Mesodermal cell (in vitro differentiated cells): ENCODE measurements around the gene MIPOL1.
A peak's percentile ranks its signal among the peaks of the same experiment; 100 is the strongest.

Experiments used
- H3K27ac ChIP-seq: 2 replicates; pipeline ENCODE4 v1.7.0; 2013; ENCODE audit warnings: mild to moderate bottlenecking, low read depth, low read length, moderate library complexity; ENCODE audit not compliant: severe bottlenecking
- H3K36me3 ChIP-seq: 2 replicates; pipeline ENCODE4 v1.7.1; 2013; ENCODE audit warnings: mild to moderate bottlenecking, low read length, moderate library complexity; ENCODE audit not compliant: control insufficient read depth, insufficient read depth
- H3K4me1 ChIP-seq: one replicate; pipeline ENCODE4 v1.7.1; 2013; ENCODE audit warnings: mild to moderate bottlenecking, low read length; ENCODE audit not compliant: insufficient read depth, control insufficient read depth, poor library complexity, severe bottlenecking
- H3K4me3 ChIP-seq: 2 replicates; pipeline ENCODE4 v1.7.0; 2013; ENCODE audit warnings: low read length, control low read depth, mild to moderate bottlenecking; ENCODE audit not compliant: insufficient read depth, poor library complexity, severe bottlenecking; ENCODE audit errors: extremely low read depth
- H3K9me3 ChIP-seq: 2 replicates; pipeline ENCODE4 v1.7.1; 2013; ENCODE audit warnings: mild to moderate bottlenecking, low read length, moderate library complexity; ENCODE audit not compliant: control insufficient read depth
- WGBS, 2 experiments: methylation state at CpG; one replicate each; pipeline ENCODE4 v1.1.5; 2013; ENCODE audit warnings: missing lambda C conversion rate in 2 of 2; ENCODE audit not compliant: insufficient coverage in 2 of 2; 5-methylcytosine and 5-hydroxymethylcytosine counted together

Gene MIPOL1

GRCh38 chr14:37591941-37592481 is 394.3 kb downstream of the MIPOL1 start:
- H3K4me3 ChIP-seq = peak overlapping the region; percentile 2
- H3K4me1 ChIP-seq = peaks cover 8% of the 10 kb centered on the region
- 1 to 3% methylated on average over 43 to 53 of the region's 58 CpGs for WGBS, 2 experiments

GRCh38 chr14:37592482-37593408 is 395.0 kb downstream of the MIPOL1 start:
- 3 to 6% methylated on average over 17 to 29 of the region's 42 CpGs for WGBS, 2 experiments
- Histone ChIP-seq H3K9me3 (no peaks in the 10 kb centered on the region), H3K4me3 (no peak overlapping the region)

More at GRCh38 chr14:37591941-37592481, 394.3 kb downstream of the MIPOL1 start:
- H3K27ac ChIP-seq = no peak overlapping the region
- no peaks in the 10 kb centered on the region for H3K9me3 ChIP-seq
- H3K36me3 ChIP-seq = no peaks in the 10 kb centered on the region

DNA sequence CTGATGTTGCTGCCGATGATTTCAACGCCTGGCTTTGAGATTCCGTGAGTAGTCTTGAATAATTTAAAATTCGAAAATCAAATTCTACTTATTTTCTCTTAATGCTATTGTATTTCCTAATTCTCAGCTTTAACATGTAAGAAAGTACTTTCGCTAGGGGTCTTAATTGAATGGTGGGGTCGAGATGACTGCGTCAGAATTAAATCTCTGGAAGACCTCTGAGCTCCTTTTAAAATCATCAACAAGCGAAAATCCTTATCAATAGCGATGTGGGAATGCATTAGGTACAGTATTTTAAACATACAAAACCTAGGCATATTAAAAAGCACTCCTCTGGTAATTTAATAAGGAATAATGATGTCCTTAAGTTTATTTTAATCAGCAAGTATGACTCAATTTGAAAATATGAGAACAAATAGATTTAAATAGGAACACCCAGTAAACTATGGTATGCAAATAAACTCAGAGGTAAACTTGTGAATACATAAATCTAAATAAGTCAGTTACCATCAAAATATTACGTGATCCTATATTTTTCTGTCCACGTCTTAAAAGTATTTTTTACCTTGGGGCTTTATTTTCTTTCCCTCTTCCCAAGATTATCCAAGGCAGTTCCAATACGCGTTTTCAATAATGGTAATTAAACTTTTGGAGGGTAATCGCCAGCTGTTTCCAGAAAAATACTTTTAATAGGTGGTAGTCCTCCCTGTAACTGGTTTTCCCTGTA is 395.9 kb downstream of the MIPOL1 start:
- H3K27ac ChIP-seq = no peak overlapping the region
- H3K4me3 ChIP-seq = no peak overlapping the region
- peaks cover 6% of the 10 kb centered on the region for H3K4me1 ChIP-seq
- no CpG with 5 or more reads among the region's 14 CpGs for WGBS, 2 experiments
- H3K36me3 ChIP-seq = no peaks in the 10 kb centered on the region
- no peaks in the 10 kb centered on the region for H3K9me3 ChIP-seq

More at GRCh38 chr14:37592482-37593408, 395.0 kb downstream of the MIPOL1 start:
- Histone ChIP-seq H3K27ac (no peak overlapping the region), H3K36me3 (no peaks in the 10 kb centered on the region), H3K4me1 (peaks cover 8% of the 10 kb centered on the region)

DNA sequence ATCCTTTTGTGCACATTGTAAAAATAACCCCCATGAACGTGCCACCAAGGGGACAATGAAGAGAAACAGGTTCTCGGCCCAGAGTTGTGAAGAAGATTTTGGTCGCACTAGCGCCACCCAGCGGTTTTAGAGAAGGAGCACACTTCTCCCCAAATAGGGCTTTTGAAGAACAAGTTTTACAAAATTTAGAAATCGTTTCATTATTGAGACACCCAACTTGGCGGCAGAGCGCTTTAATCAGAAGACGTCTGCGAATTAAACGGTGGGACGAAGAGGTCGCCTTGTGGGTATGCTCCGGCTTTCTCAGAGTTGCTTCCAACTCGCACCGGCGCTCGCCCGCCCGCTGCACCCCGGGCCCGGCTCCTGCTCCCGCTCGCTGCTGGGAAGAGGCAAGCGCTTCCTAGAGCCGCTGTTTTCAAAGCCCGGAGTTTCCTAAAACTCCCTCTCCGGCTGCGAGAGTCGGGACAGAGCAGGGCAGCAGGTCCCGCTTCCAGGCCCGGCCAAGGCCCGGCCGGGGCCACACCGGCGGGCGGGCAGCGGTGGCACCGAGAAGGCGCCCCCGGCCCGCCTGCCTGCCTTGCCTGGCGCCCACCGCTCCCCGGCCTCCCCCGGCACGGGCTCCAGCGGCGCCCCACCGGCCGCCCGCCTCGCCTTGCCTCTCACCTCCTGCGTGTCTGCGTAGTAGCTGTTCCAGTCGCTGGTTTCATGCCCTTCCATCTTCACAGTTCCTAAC is 396.7 kb downstream of the MIPOL1 start:
- 1% methylated on average over 40 to 45 of the region's 56 CpGs for WGBS, 2 experiments
- no peak overlapping the region for H3K27ac ChIP-seq
- no peaks in the 10 kb centered on the region for H3K36me3 ChIP-seq
- H3K4me3 ChIP-seq = peak overlapping the region; percentile 16
- H3K9me3 ChIP-seq = no peaks in the 10 kb centered on the region
- H3K4me1 ChIP-seq = peaks cover 4% of the 10 kb centered on the region

- H3K4me3 ChIP-seq = peak within 1 kb of the TSS; percentile 27
- H3K4me1 ChIP-seq = peaks cover 4% of the 10 kb centered on the region
- H3K36me3 ChIP-seq = no peaks in the 10 kb centered on the region
- no peak within 1 kb of the TSS for H3K27ac ChIP-seq
- no peaks in the 10 kb centered on the region for H3K9me3 ChIP-seq
- WGBS, 2 experiments = 0 to 1% methylated on average over 44 to 76 of the region's 92 CpGs
Measured at GRCh38 chr14:37594971-37595808, 397.5 kb downstream of the MIPOL1 start, which contains the start of the genes FOXA1 and TTC6. Gene FOXA1, minus strand, starts transcription at chr14:37595249. Its CDS starts 277 bp downstream, at chr14:37594972. Gene TTC6, plus strand, starts transcription at chr14:37595629. Its CDS starts 26,436 bp downstream, at chr14:37622065.

- Histone ChIP-seq H3K4me3 (peak overlapping the region; percentile 27), H3K4me1 (peaks cover 4% of the 10 kb centered on the region), H3K9me3 (no peaks in the 10 kb centered on the region), H3K27ac (no peak overlapping the region), H3K36me3 (no peaks in the 10 kb centered on the region)
- 1 to 2% methylated on average over 31 to 32 of the region's 46 CpGs for WGBS, 2 experiments
Measured at GRCh38 chr14:37595809-37596621, 398.3 kb downstream of the MIPOL1 start.

GRCh38 chr14:37596790-37597472 is 399.2 kb downstream of the MIPOL1 start:
- 8 to 20% methylated on average over 2 to 4 of the region's 7 CpGs for WGBS, 2 experiments
- Histone ChIP-seq H3K9me3 (no peaks in the 10 kb centered on the region), H3K4me3 (no peak overlapping the region), H3K27ac (no peak overlapping the region), H3K36me3 (no peaks in the 10 kb centered on the region), H3K4me1 (peaks cover 4% of the 10 kb centered on the region)

GRCh38 chr14:37597538-37597913 is 399.8 kb downstream of the MIPOL1 start:
- 4 to 5% methylated on average over 10 to 14 of the region's 20 CpGs for WGBS, 2 experiments
- Histone ChIP-seq H3K4me1 (peaks cover 4% of the 10 kb centered on the region), H3K4me3 (no peak overlapping the region)

More at GRCh38 chr14:37597538-37597913, 399.8 kb downstream of the MIPOL1 start:
- H3K36me3 ChIP-seq = no peaks in the 10 kb centered on the region
- no peak overlapping the region for H3K27ac ChIP-seq
- H3K9me3 ChIP-seq = no peaks in the 10 kb centered on the region
